ENCODE data around the gene C2CD3.

DNA sequence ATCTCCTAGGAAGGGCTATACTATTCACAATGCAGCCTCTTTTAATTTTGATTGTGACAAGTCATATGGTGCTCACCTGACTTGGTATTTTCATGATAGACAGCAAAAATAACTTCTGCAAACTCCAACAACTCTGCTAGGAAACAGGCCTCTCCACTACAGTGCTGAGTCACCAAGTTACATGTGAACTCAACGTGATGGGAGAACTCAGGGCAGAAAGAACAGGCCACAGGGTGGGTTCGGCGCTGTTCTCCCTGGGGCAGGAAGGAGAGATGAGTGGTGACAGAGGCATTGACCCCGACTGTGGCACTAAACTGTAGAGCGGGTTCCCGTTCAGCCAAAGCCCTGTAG, 85.3 kb downstream of the C2CD3 start:
- TF ChIP-seq ZNF232 (CRISPR knock-in tag; IDR thresholded peaks at IDR 0.05), result no peak
- no peak for TF ChIP-seq PTRF (tag; IDR thresholded peaks at IDR 0.05)
- TF ChIP-seq, protein P1, sequence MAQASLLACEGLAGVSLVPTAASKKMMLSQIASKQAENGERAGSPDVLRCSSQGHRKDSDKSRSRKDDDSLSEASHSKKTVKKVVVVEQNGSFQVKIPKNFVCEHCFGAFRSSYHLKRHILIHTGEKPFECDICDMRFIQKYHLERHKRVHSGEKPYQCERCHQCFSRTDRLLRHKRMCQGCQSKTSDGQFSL (CRISPR knock-in tag; IDR thresholded peaks at IDR 0.05), result no peak
- TF ChIP-seq, protein P1 (tag; IDR thresholded peaks at IDR 0.05), result no peak
- no peak for TF ChIP-seq EWSR1 (IDR thresholded peaks at IDR 0.05; ENCODE audit: borderline replicate concordance, low read depth, partially characterized antibody)
- no peak for TF ChIP-seq SMARCA5 (IDR thresholded peaks at IDR 0.05)
- no peak for TF ChIP-seq BDP1 (IDR thresholded peaks at IDR 0.05; ENCODE audit: insufficient read depth, insufficient read length)
- TF ChIP-seq CHD2 (IDR thresholded peaks at IDR 0.05; ENCODE audit: low read depth, low read length), result no peak
- TF ChIP-seq, protein P2, sequence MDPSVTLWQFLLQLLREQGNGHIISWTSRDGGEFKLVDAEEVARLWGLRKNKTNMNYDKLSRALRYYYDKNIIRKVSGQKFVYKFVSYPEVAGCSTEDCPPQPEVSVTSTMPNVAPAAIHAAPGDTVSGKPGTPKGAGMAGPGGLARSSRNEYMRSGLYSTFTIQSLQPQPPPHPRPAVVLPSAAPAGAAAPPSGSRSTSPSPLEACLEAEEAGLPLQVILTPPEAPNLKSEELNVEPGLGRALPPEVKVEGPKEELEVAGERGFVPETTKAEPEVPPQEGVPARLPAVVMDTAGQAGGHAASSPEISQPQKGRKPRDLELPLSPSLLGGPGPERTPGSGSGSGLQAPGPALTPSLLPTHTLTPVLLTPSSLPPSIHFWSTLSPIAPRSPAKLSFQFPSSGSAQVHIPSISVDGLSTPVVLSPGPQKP (CRISPR knock-in tag; IDR thresholded peaks at IDR 0.05), result no peak
- TF ChIP-seq FOS (IDR thresholded peaks at IDR 0.05; ENCODE audit: extremely low read depth, insufficient read length), result no peak
- TF ChIP-seq, protein P3, sequence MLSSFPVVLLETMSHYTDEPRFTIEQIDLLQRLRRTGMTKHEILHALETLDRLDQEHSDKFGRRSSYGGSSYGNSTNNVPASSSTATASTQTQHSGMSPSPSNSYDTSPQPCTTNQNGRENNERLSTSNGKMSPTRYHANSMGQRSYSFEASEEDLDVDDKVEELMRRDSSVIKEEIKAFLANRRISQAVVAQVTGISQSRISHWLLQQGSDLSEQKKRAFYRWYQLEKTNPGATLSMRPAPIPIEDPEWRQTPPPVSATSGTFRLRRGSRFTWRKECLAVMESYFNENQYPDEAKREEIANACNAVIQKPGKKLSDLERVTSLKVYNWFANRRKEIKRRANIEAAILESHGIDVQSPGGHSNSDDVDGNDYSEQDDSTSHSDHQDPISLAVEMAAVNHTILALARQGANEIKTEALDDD (IDR thresholded peaks at IDR 0.05), result no peak
- no peak for TF ChIP-seq HMG20A (CRISPR knock-in tag; conservative IDR thresholded peaks at IDR 0.05)
- no peak for TF ChIP-seq ZNF584 (CRISPR knock-in tag; IDR thresholded peaks at IDR 0.05; ENCODE audit: low read depth)
